Uterus (tissue), 2 donors: ENCODE measurements around the gene SPIRE1.

ENCODE experiments used
- CTCF ChIP-seq, 4 experiments: fragments of 200-600 bp in 2 of 4; fragments of 450-650 bp in 2 of 4; sonication (generic) in 2 of 4; IDR thresholded peaks; one replicate each; pipeline ENCODE4 v1.5.1; 2016 to 2019; ENCODE audit warnings: antibody characterized with exemption in 4 of 4, mild to moderate bottlenecking in 2 of 4, moderate library complexity in 1 of 4
- POLR2A ChIP-seq, 2 donors: fragments of 450-650 bp; IDR thresholded peaks; one replicate each; pipeline ENCODE4 v1.6.1; 2016; ENCODE audit warnings: antibody characterized with exemption in 2 of 2, mild to moderate bottlenecking in 1 of 2, moderate library complexity in 1 of 2

- no peak for TF ChIP-seq CTCF (IDR thresholded peaks at IDR 0.05)
- no peak for TF ChIP-seq POLR2A (IDR thresholded peaks at IDR 0.05)
Measured at GRCh38 chr18:12692206-12692605, 34.3 kb upstream of the SPIRE1 start.
